Measurements from ENCODE around the gene DNTTIP2. TPM values are rescaled to one million over a fixed set of nuclear protein-coding genes. Genes with fewer than 3 reads are reported as not detected.

The DNTTIP2 gene
- polyA plus RNA-seq, 1 donor from 2014 or later = 43.8 TPM

- no peak overlapping the region for H3K4me2 ChIP-seq (ENCODE audit: low read length)
- no peaks in the 10 kb centered on the region for H3F3A ChIP-seq (ENCODE audit: insufficient read depth, low read length, poor library complexity, severe bottlenecking)
- no peak overlapping the region for H3K4me3 ChIP-seq (ENCODE audit: low read length)
- no peak overlapping the region for H3K27ac ChIP-seq (ENCODE audit: low read length)
- H3K36me3 ChIP-seq (ENCODE audit: insufficient read depth, low read length) = no peaks in the 10 kb centered on the region
- H3K27me3 ChIP-seq (ENCODE audit: insufficient read depth, low read depth, low read length) = no peaks in the 10 kb centered on the region
- H3K9ac ChIP-seq (ENCODE audit: low read length) = no peak overlapping the region
- no peaks in the 10 kb centered on the region for H4K20me1 ChIP-seq (ENCODE audit: insufficient read depth)
- H3K9me2 ChIP-seq (ENCODE audit: insufficient read depth, low read length) = no peaks in the 10 kb centered on the region
- H2AFZ ChIP-seq (ENCODE audit: low read depth, low read length) = no peak overlapping the region
- H3K9me3 ChIP-seq (ENCODE audit: low read length) = no peaks in the 10 kb centered on the region
- no peaks in the 10 kb centered on the region for H3K79me2 ChIP-seq (replicated peaks; ENCODE audit: insufficient read depth, low read length)
- TF ChIP-seq TAF1 (IDR thresholded peaks at IDR 0.05; ENCODE audit: low read depth) (no peak), REST (IDR thresholded peaks at IDR 0.05; ENCODE audit: borderline replicate concordance) (no peak), MXI1 (conservative IDR thresholded peaks at IDR 0.05; ENCODE audit: poor library complexity, severe bottlenecking) (no peak), POLR2AphosphoS5 (IDR thresholded peaks at IDR 0.05) (no peak), EZH2 (IDR thresholded peaks at IDR 0.05; ENCODE audit: borderline replicate concordance, insufficient read depth, low read length, poor library complexity, severe bottlenecking) (no peak), EP300 (conservative IDR thresholded peaks at IDR 0.05; ENCODE audit: poor library complexity, severe bottlenecking) (no peak), SMC3 (conservative IDR thresholded peaks at IDR 0.05; ENCODE audit: poor library complexity) (no peak), RAD21 (conservative IDR thresholded peaks at IDR 0.05) (no peak), CTCF (IDR thresholded peaks at IDR 0.05; ENCODE audit: poor library complexity, severe bottlenecking) (no peak)
These were observed 50.6 kb downstream of the DNTTIP2 start for GRCh38 chr1:93828367-93828755.

GRCh38 chr1:93827633-93828366, 51.2 kb downstream of the DNTTIP2 start:
- H3K4me3 ChIP-seq (ENCODE audit: low read length) = no peak overlapping the region
- H3K27ac ChIP-seq (ENCODE audit: low read length) = no peak overlapping the region
- H3K9ac ChIP-seq (ENCODE audit: low read length) = no peak overlapping the region
- H3K9me2 ChIP-seq (ENCODE audit: insufficient read depth, low read length) = no peaks in the 10 kb centered on the region
- no peaks in the 10 kb centered on the region for H3K27me3 ChIP-seq (ENCODE audit: insufficient read depth, low read depth, low read length)
- no peak overlapping the region for H3K4me2 ChIP-seq (ENCODE audit: low read length)
- no peaks in the 10 kb centered on the region for H3F3A ChIP-seq (ENCODE audit: insufficient read depth, low read length, poor library complexity, severe bottlenecking)
- no peaks in the 10 kb centered on the region for H3K79me2 ChIP-seq (replicated peaks; ENCODE audit: insufficient read depth, low read length)
- no peaks in the 10 kb centered on the region for H3K36me3 ChIP-seq (ENCODE audit: insufficient read depth, low read length)
- TF ChIP-seq MXI1 (conservative IDR thresholded peaks at IDR 0.05; ENCODE audit: poor library complexity, severe bottlenecking) = no peak
- no peak for TF ChIP-seq SMC3 (conservative IDR thresholded peaks at IDR 0.05; ENCODE audit: poor library complexity)
- TF ChIP-seq EP300 (conservative IDR thresholded peaks at IDR 0.05; ENCODE audit: poor library complexity, severe bottlenecking) = no peak
- TF ChIP-seq EZH2 (IDR thresholded peaks at IDR 0.05; ENCODE audit: borderline replicate concordance, insufficient read depth, low read length, poor library complexity, severe bottlenecking) = no peak
- no peak for TF ChIP-seq RAD21 (conservative IDR thresholded peaks at IDR 0.05)
- no peak for TF ChIP-seq POLR2AphosphoS5 (IDR thresholded peaks at IDR 0.05)
- no peak for TF ChIP-seq CTCF (IDR thresholded peaks at IDR 0.05; ENCODE audit: poor library complexity, severe bottlenecking)
- no peak for TF ChIP-seq TAF1 (IDR thresholded peaks at IDR 0.05; ENCODE audit: low read depth)
- no peak for TF ChIP-seq REST (IDR thresholded peaks at IDR 0.05; ENCODE audit: borderline replicate concordance)
- H4K20me1 ChIP-seq (ENCODE audit: insufficient read depth) = no peaks in the 10 kb centered on the region
- no peak overlapping the region for H2AFZ ChIP-seq (ENCODE audit: low read depth, low read length)
- no peaks in the 10 kb centered on the region for H3K9me3 ChIP-seq (ENCODE audit: low read length)

Data from neural cell (in vitro differentiated cells).